Activated CD8-positive, alpha-beta memory T cell treated with anti-CD3 and anti-CD28 coated beads for 4 hours (primary cell): ENCODE measurements around the gene RSRC1.
"Not testable (repeated sequence)": the region's sequence is repeated elsewhere in the genome, so short reads cannot be mapped to it uniquely, and the experiment has no call there.

Experiments used
- DNase-seq, 2 donors: peaks; one replicate each; pipeline ENCODE4 v3.0.0-alpha.2; 2020; ENCODE audit warnings: low read depth in 2 of 2

The RSRC1 gene

GRCh38 chr3:158109804-158110657 lies at the start of gene RSRC1:
Gene RSRC1, plus strand, starts transcription at chr3:158110089. Its CDS starts 12,016 bp downstream, at chr3:158122105.
- DNase-seq = peak; percentile 36 to 51

- DNase-seq = not testable (repeated sequence)
Observed at GRCh38 chr3:158065574-158065973, 44.3 kb upstream of the RSRC1 start.

GRCh38 chr3:158072790-158073189 lies 37.1 kb upstream of the RSRC1 start:
- no peak for DNase-seq

- no peak for DNase-seq
Observed at GRCh38 chr3:158074591-158074990, 35.3 kb upstream of the RSRC1 start.

- DNase-seq = no peak
Observed at GRCh38 chr3:158079599-158079998, 30.3 kb upstream of the RSRC1 start.

GRCh38 chr3:158084651-158085050 lies 25.2 kb upstream of the RSRC1 start:
- DNase-seq = no peak

GRCh38 chr3:158085358-158085757 lies 24.5 kb upstream of the RSRC1 start:
- no peak for DNase-seq

- DNase-seq = no peak
Observed at GRCh38 chr3:158085931-158086330, 24.0 kb upstream of the RSRC1 start.

- DNase-seq = no peak
Observed at GRCh38 chr3:158086361-158086760, 23.5 kb upstream of the RSRC1 start.

- no peak for DNase-seq
Observed at GRCh38 chr3:158086776-158087175, 23.1 kb upstream of the RSRC1 start.

- no peak for DNase-seq
Observed at GRCh38 chr3:158091531-158091930, 18.4 kb upstream of the RSRC1 start.

GRCh38 chr3:158093526-158093925 lies 16.4 kb upstream of the RSRC1 start:
- DNase-seq = no peak

GRCh38 chr3:158094235-158095110 lies 15.4 kb upstream of the RSRC1 start:
- no peak for DNase-seq

GRCh38 chr3:158095111-158095813 lies 14.6 kb upstream of the RSRC1 start:
- DNase-seq = no peak

- DNase-seq = no peak
Observed at GRCh38 chr3:158095814-158096704, 13.8 kb upstream of the RSRC1 start.

GRCh38 chr3:158097081-158097592 lies 12.8 kb upstream of the RSRC1 start:
- DNase-seq = no peak

GRCh38 chr3:158097593-158098308 lies 12.1 kb upstream of the RSRC1 start:
- peak in 1 of 2 donors; percentile 21 for DNase-seq

- DNase-seq = no peak
Observed at GRCh38 chr3:158098309-158098639, 11.6 kb upstream of the RSRC1 start.

- no peak for DNase-seq
Observed at GRCh38 chr3:158098834-158099424, 11.0 kb upstream of the RSRC1 start.

GRCh38 chr3:158100681-158101080 lies 9.2 kb upstream of the RSRC1 start:
- no peak for DNase-seq
